Measurements from ENCODE around the gene BACH2. TPM values are rescaled to one million over a fixed set of nuclear protein-coding genes. Genes with fewer than 3 reads are reported as not detected.

The BACH2 gene
- total and polyA plus RNA-seq, 2 of the 4 experiments (the other 2 are of a cell fraction) = 1.3 to 1.4 TPM

GRCh38 chr6:89916136-89916920 lies 380.3 kb downstream of the BACH2 start:
- ChIA-PET POLR2A (ENCODE audit: unreplicated experiment) (no interaction called here), CTCF (interaction anchor here (0.7 to 1.0 kb wide), 2 partner anchors 24 to 707 kb away, joined by 3 to 4 read pairs; no protein-coding TSS in a partner anchor)
- Histone ChIP-seq H2BK20ac (ENCODE audit: low read depth, low read length) (no peak overlapping the region), H3K9ac (ENCODE audit: low read depth, low read length) (no peak overlapping the region), H3K79me1 (ENCODE audit: low read depth in 1 of 2, low read length in 2 of 2) (no peaks in the 10 kb centered on the region), H3K9me3 (ENCODE audit: control insufficient read depth, insufficient read depth, low read length) (no peaks in the 10 kb centered on the region), H2BK120ac (ENCODE audit: low read depth, low read length) (no peak overlapping the region), H3K14ac (replicated peaks; ENCODE audit: low read depth, low read length) (no peak overlapping the region), H3K4me1 (ENCODE audit: control insufficient read depth, insufficient read depth, low read length) (no peaks in the 10 kb centered on the region), H4K5ac (ENCODE audit: low read depth, low read length) (no peak overlapping the region), H3K18ac (ENCODE audit: low read depth, low read length) (no peak overlapping the region), H3K23ac (ENCODE audit: low read depth, low read length) (no peak overlapping the region), H3K56ac (ENCODE audit: extremely low read depth, insufficient read depth, low read length) (no peak overlapping the region), H4K20me1 (ENCODE audit: insufficient read depth, low read length) (no peaks in the 10 kb centered on the region), H3K4me3 (ENCODE audit: insufficient read depth, low read depth, low read length) (no peak overlapping the region), H2BK15ac (ENCODE audit: low read depth, low read length) (no peak overlapping the region), H3K27ac (ENCODE audit: insufficient read depth, low read length) (no peak overlapping the region), H3K27me3 (ENCODE audit: control insufficient read depth, insufficient read depth, low read length) (peaks cover 2% of the 10 kb centered on the region), H3K4ac (ENCODE audit: low read depth, low read length) (no peak overlapping the region), H3K36me3 (ENCODE audit: control insufficient read depth, insufficient read depth, low read length) (no peaks in the 10 kb centered on the region), H3K4me2 (ENCODE audit: low read depth, low read length) (no peak overlapping the region), H2AFZ (replicated peaks; ENCODE audit: low read length, poor library complexity) (no peak overlapping the region), H2AK5ac (ENCODE audit: low read depth, low read length) (no peak overlapping the region), H4K91ac (ENCODE audit: insufficient read depth, low read depth, low read length) (no peak overlapping the region), H4K8ac (ENCODE audit: low read depth in 2 of 2, low read length in 2 of 2) (no peak overlapping the region), H2AK9ac (replicated peaks; ENCODE audit: low read depth, low read length, poor library complexity) (no peak overlapping the region), H3K9me1 (ENCODE audit: insufficient read depth, low read length) (no peaks in the 10 kb centered on the region), H2BK5ac (ENCODE audit: low read depth, low read length, poor library complexity, severe bottlenecking) (no peak overlapping the region)
- dilution Hi-C loops (cut with HindIII; ENCODE audit: low sequenced_read_pairs, unreplicated experiment) (no loop called here), in situ Hi-C loops (cut with MboI; ENCODE audit: low sequenced_read_pairs) (no loop called here), intact Hi-C loops (cut with micrococcal nuclease) (no loop called here)
- no TSS peak for BruUV-seq (replicated peaks)
- WGBS, 2 experiments (ENCODE audit: extremely low coverage in 2 of 2, insufficient read length in 1 of 2) = no CpG with 5 or more reads among the region's 3 CpGs
- TF ChIP-seq USF2 (IDR thresholded peaks at IDR 0.05; ENCODE audit: low read depth, low read length) (no peak), SMC3 (IDR thresholded peaks at IDR 0.05; ENCODE audit: low read depth, low read length) (no peak), MAZ (IDR thresholded peaks at IDR 0.05; ENCODE audit: borderline replicate concordance, low read depth, low read length) (no peak), RAD21 (IDR thresholded peaks at IDR 0.05; ENCODE audit: low read length) (no peak), POLR2A (IDR thresholded peaks at IDR 0.05; ENCODE audit: low read depth, low read length) (no peak), CEBPB (IDR thresholded peaks at IDR 0.05; ENCODE audit: low read depth, low read length) (no peak), FOS (IDR thresholded peaks at IDR 0.05; ENCODE audit: low read depth, low read length) (no peak), RFX5 (IDR thresholded peaks at IDR 0.05; ENCODE audit: low read depth, low read length) (no peak)
- TF ChIP-seq, protein P1, sequence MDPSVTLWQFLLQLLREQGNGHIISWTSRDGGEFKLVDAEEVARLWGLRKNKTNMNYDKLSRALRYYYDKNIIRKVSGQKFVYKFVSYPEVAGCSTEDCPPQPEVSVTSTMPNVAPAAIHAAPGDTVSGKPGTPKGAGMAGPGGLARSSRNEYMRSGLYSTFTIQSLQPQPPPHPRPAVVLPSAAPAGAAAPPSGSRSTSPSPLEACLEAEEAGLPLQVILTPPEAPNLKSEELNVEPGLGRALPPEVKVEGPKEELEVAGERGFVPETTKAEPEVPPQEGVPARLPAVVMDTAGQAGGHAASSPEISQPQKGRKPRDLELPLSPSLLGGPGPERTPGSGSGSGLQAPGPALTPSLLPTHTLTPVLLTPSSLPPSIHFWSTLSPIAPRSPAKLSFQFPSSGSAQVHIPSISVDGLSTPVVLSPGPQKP (IDR thresholded peaks at IDR 0.05; ENCODE audit: borderline replicate concordance, low read depth, low read length) = no peak
- DNase-seq = no peak
- ATAC-seq (ENCODE audit: low read depth) = no peak
